GM19438 (cell line): ENCODE measurements around the gene LSM5.
"Not testable (repeated sequence)": the region's sequence is repeated elsewhere in the genome, so short reads cannot be mapped to it uniquely, and the experiment has no call there.

Experiments used
- ATAC-seq: cut with Tn5 transposase; IDR thresholded peaks from one replicate; pipeline ENCODE4 v1.9.1; 2021; ENCODE audit warnings: low read depth; ENCODE audit not compliant: unreplicated experiment

Gene LSM5

GRCh38 chr7:32506266-32507054 lies 16.3 kb upstream of the LSM5 start:
- ATAC-seq, result no peak

GRCh38 chr7:32502728-32503127 lies 12.5 kb upstream of the LSM5 start:
- ATAC-seq, result no peak

- no peak for ATAC-seq
Measured at GRCh38 chr7:32501522-32501921, 11.3 kb upstream of the LSM5 start.

- ATAC-seq, result no peak
Measured at GRCh38 chr7:32500922-32501341, 10.8 kb upstream of the LSM5 start.

GRCh38 chr7:32500216-32500615 lies 10.0 kb upstream of the LSM5 start:
- not testable (repeated sequence) for ATAC-seq

DNA sequence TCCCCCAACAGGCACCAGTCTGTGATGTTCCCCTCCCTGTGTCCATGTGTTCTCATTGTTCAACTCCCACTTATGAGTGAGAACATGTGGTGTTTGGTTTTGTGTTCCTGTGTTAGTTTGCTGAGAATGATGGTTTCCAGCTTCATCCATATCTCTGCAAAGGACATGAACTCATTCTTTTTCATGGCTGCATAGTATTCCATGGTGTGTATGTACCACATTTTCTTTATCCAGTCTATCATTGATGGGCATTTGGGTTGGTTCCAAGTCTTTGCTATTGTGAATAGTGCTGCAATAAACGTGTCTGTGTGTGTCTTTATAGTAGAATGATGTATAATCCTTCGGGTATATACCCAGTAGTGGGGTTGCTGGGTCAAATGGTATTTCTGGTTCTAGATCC lies 9.6 kb upstream of the LSM5 start:
- ATAC-seq, result not testable (repeated sequence)

- peak; percentile 1 for ATAC-seq
Measured at GRCh38 chr7:32496052-32496813, 6.1 kb upstream of the LSM5 start.

- peak; percentile 95 for ATAC-seq
Measured at GRCh38 chr7:32495298-32496051, 5.3 kb upstream of the LSM5 start, which contains the start of gene AVL9. Gene AVL9, plus strand, starts transcription at chr7:32495489. Its CDS starts 221 bp downstream, at chr7:32495710.

- peak; percentile 0 for ATAC-seq
Measured at GRCh38 chr7:32494946-32495297, 4.7 kb upstream of the LSM5 start.

DNA sequence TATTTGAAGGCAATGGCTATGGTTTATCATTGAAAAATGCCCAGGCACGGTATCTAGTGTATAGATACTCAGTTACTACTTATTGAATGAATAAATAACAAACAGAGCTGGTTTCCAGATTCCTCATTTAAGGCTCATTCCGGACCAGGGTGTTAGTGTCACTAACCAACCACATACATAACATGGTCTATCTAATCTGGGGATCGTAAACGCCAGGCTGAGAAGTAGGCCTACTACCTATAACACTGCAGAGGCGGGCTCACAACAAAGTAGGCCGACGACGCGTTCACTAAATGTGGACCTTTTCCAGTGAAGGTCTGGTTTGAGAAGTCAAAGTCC lies 423 bp downstream of the LSM5 start:
- ATAC-seq, result peak; percentile 12

DNA sequence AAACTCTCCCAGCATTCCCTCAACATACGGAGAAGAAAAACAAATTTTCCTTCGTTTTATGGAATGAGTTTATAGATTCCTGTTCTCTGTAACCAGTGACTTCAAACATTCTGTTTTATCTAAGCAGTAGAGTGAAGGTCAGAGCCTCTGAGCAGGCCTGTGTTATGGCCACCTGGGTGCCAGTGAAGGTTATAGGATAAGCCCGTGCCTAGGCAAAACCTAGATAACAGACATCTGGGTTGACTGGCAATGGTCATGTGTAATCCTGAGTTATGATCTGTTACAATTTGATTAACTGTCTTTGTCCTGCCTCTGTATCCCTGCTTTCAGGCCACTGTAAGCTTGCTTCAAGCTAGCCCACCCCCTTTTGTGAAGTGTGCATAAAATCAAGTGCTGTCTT lies 8.3 kb downstream of the LSM5 start:
- ATAC-seq, result no peak

GRCh38 chr7:32481176-32481575 lies 9.0 kb downstream of the LSM5 start:
- no peak for ATAC-seq

- ATAC-seq, result no peak
Measured at GRCh38 chr7:32479574-32480200, 10.5 kb downstream of the LSM5 start.

DNA sequence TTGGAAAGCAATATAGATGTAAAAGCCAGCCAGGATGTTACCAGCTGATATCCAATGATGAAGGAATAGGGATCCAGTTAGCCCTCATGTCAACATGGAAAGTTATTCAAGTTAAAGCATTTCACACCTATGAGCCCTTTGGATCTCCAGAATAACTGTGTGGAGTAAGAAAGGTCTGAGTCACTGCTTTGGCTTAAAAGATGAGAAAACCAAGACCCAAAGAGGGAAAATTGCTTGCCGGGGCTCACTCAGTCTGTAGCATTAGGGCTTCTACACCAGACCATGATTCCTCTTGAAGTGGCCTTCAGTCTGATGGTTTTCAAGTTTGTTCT lies 12.6 kb downstream of the LSM5 start:
- no peak for ATAC-seq

DNA sequence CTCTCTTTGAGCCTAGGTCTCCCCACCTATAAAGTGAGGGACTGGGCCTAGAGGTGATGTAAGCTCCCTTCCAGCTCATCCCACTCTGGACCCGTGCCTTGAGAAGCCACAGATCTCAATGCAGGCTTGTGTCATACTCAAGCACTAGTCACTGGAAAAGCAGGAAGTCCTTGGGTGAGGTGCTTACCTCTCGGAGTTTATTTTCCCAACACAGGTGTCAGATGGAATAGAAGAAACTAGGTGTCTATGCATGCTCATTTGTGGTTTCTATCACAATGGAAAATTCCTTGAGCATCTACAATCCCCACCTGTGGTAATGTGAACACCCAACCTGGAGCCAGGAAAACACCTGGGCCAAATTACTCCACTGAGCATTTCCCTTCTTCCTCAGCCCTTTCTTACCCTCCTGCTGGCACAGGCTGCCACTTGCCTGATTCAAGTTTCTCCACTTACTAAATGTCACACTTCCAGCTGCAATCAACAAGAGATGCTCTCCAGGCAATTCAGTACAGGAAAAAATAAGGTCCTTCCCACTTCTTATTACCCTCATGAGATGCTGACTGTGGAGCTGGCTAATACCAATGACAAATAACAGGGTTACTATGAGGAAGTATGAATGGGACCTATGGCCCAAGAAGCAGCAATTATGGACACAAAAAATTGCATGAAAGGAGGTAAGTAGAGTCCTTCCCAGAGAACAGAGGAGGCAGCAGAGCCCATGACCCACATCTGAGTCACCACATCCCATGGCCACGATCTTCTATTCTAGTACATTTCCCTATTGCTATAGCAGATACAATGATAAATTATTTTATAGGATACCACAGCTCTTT lies 13.1 kb downstream of the LSM5 start:
- ATAC-seq, result no peak

GRCh38 chr7:32474008-32474407 lies 16.2 kb downstream of the LSM5 start:
- no peak for ATAC-seq

DNA sequence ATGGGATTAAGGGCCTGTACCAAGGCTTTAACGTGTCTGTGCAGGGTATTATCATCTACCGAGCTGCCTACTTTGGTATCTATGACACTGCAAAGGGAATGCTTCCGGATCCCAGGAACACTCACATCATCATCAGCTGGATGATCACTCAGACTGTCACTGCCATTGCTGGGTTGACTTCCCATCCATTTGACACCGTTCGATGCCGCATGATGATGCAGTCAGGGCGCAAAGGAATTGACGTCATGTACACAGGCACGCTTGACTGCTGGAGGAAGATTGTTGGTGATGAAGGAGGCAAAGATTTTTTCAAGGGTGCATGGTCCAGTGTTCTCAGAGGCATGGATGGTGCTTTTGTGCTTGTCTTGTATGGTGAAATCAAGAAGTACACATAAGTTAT lies 18.2 kb downstream of the LSM5 start:
- ATAC-seq, result no peak

DNA sequence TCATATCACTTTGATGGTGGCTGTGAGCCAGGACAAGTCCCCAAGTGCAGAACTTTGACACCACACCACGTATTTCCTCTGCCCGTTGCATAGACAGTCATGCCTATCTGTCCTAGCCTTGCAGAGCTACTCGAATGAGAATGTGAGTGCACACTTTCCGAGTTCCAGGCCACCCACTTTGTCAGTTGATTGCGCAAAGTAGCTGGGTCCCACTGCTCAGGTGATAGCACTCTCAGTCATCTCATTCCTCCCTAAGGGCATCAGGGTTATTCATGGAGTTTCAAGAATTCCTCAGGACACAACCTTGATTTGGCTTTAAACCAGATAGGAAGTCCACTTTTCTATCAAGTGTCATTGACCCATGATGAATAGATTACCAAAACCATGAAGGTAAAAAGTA lies 19.3 kb downstream of the LSM5 start:
- no peak for ATAC-seq

DNA sequence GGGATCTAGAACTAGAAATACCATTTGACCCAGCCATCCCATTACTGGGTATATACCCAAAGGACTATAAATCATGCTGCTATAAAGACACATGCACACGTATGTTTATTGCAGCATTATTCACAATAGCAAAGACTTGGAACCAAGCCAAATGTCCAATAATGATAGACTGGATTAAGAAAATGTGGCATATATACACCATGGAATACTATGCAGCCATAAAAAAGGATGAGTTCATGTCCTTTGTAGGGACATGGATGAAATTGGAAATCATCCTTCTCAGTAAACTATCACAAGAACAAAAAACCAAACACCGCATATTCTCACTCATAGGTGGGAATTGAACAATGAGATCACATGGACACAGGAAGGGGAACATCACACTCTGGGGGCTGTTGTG lies 20.2 kb downstream of the LSM5 start:
- not testable (repeated sequence) for ATAC-seq
